Small intestine (tissue), 7 donors: ENCODE measurements around the gene MT1G. TPM values are rescaled to one million over a fixed set of nuclear protein-coding genes. Genes with fewer than 3 reads are reported as not detected.
"Not testable (repeated sequence)": the region's sequence is repeated elsewhere in the genome, so short reads cannot be mapped to it uniquely, and the experiment has no call there.

ENCODE experiments used
- DNase-seq, 2 donors: peaks; one replicate each; pipeline versions ENCODE4 v3.0.0 to v3.0.0-alpha.2; 2013
- FAIRE-seq: peaks from 2 replicates; lab custom pipeline; 2012; peaks lifted over from hg19 to GRCh38; lab: Jason Lieb, UNC
- H3K27ac ChIP-seq, 3 donors: one replicate each; pipeline ENCODE4 v1.5.1; 2013; ENCODE audit warnings: low read length in 2 of 3, mild to moderate bottlenecking in 2 of 3, control low read depth in 1 of 3, inconsistent platforms in 1 of 3, low read depth in 1 of 3, moderate library complexity in 1 of 3
- H3K27me3 ChIP-seq, 3 donors: one replicate each; pipeline ENCODE4 v1.6.1; 2013; ENCODE audit warnings: low read length in 3 of 3, inconsistent platforms in 1 of 3; ENCODE audit not compliant: control insufficient read depth in 3 of 3, insufficient read depth in 3 of 3
- H3K36me3 ChIP-seq, 3 donors: one replicate each; pipeline ENCODE4 v1.6.1; 2013; ENCODE audit warnings: low read length in 3 of 3, inconsistent platforms in 1 of 3, low read depth in 1 of 3, mild to moderate bottlenecking in 1 of 3, moderate library complexity in 1 of 3; ENCODE audit not compliant: control insufficient read depth in 3 of 3, insufficient read depth in 2 of 3
- H3K4me1 ChIP-seq, 3 donors: one replicate each; pipeline ENCODE4 v1.6.1; 2013; ENCODE audit warnings: low read length in 2 of 3, inconsistent platforms in 1 of 3, low read depth in 1 of 3, mild to moderate bottlenecking in 1 of 3, moderate library complexity in 1 of 3; ENCODE audit not compliant: control insufficient read depth in 3 of 3, insufficient read depth in 2 of 3
- H3K4me3 ChIP-seq, 3 donors: one replicate each; pipeline ENCODE4 v1.5.1; 2013; ENCODE audit warnings: low read length in 3 of 3, control low read depth in 1 of 3, inconsistent platforms in 1 of 3, low read depth in 1 of 3, mild to moderate bottlenecking in 1 of 3, moderate library complexity in 1 of 3
- H3K9me3 ChIP-seq, 2 donors: one replicate each; pipeline ENCODE4 v1.6.1; 2013; ENCODE audit warnings: low read depth in 1 of 2, low read length in 1 of 2; ENCODE audit not compliant: control insufficient read depth in 2 of 2, insufficient read depth in 1 of 2
- WGBS, 3 donors: extraction: QIAGEN DNeasy Blood & Tissue Kit; methylation state at CpG; one replicate each; pipeline ENCODE4 v1.1.7; 2013; 5-methylcytosine and 5-hydroxymethylcytosine counted together
- polyA plus RNA-seq, 4 donors: library from polyadenylated mRNA; stranded (reverse) in 3 of 4; unstranded in 1 of 4; fragments of 200-250 nt in 3 of 4; fragments of 120-200 nt in 1 of 4; gene quantifications; one replicate each; pipeline versions ENCODE4 v1.2.1 to v1.2.3, GENCODE V29; 2013
- donor health status: healthy with polysubstance abuse.
- donor health status: control.
- donor health status: control.
- donor health status: Bipolar disorder and iron deficiency.
- donor health status: healthy.

MT1G gene
- polyA plus RNA-seq, 4 donors: 193 to 1,801 (median 342) TPM

DNA sequence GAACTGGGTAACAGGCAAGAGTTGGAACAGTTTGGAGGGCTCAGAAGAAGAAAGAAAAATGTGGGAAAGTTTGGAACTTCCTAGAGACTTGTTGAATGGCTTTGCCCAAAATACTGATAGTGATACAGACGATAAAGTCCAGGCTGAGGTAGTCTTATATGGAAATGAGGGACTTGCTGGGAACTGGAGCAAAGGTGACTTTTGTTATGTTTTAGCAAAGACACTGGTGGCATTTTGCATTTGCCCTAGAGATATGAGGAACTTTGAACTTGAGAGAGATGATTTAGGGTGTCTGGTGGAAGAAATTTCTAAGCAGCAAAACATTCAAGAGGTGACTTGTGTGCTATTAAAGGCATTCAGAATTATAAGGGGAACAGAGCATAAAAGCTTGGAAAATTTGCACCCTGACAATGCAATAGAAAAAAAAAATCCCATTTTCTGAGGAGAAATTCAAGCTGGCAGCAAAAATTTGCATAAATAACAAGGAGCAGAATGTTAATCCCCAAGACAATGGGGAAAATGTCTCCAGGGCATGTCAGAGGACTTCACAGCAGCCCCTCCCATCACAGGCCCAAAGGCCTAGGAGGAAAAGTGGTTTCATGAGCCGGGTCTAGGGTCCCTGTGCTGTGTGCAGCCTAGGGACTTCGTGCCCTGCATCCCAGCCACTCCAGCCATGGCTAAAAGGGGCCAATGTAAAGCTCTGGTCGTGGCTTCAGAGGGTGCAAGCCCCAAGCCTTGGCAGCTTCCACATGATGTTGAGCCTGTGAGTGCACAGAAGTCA lies 46.0 kb downstream of the MT1G start:
- not testable (repeated sequence) for H3K9me3 ChIP-seq, H3K36me3 ChIP-seq, H3K27ac ChIP-seq, DNase-seq, FAIRE-seq, H3K4me1 ChIP-seq, H3K4me3 ChIP-seq
- peaks cover 0 to 28% (median 0%) of the 10 kb centered on the region in 3 donors for H3K27me3 ChIP-seq
- 59 to 72% (median 64%) methylated on average over 4 of the region's 4 CpGs for WGBS, 3 donors

DNA sequence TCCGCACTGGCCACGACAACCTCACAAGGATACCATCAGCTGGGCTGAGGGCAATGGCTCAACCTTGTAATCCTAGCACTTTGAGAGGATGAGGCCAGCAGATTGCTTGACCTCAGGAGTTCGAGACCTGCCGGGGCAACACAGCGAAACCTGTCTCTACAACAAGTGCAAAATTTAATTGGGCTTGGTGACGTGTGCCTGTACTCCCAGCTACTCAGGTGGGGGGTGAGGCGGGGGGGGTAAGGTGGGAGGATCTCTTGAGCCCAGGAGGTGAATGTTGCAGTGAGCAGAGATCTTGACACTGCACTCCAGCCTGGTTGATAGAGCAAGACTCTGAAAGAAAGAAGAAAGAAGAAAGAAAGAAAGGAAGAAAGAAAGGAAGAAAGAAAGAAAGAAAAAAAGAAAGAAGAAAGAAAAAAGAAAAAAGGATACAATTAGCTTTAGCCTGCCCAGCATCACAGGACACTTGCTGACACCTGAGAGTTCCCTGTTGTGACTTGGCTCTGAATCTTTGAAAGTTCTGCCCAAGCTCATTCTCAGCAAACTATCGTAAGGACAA lies 47.4 kb downstream of the MT1G start:
- H3K9me3 ChIP-seq: no peaks in the 10 kb centered on the region
- 83 to 91% (median 83%) methylated on average over 8 of the region's 8 CpGs for WGBS, 3 donors
- FAIRE-seq: no peak
- no peak for DNase-seq
- no peak overlapping the region for H3K4me3 ChIP-seq
- no peak overlapping the region for H3K27ac ChIP-seq
- H3K27me3 ChIP-seq: peaks cover 0 to 22% (median 0%) of the 10 kb centered on the region in 3 donors
- H3K36me3 ChIP-seq: no peaks in the 10 kb centered on the region
- H3K4me1 ChIP-seq: peaks cover 0 to 6% (median 0%) of the 10 kb centered on the region in 3 donors

- Histone ChIP-seq H3K4me3 (no peak overlapping the region), H3K4me1 (peaks cover 0 to 6% (median 0%) of the 10 kb centered on the region in 3 donors), H3K9me3 (no peaks in the 10 kb centered on the region), H3K36me3 (no peaks in the 10 kb centered on the region), H3K27me3 (peaks cover 0 to 22% (median 0%) of the 10 kb centered on the region in 3 donors), H3K27ac (no peak overlapping the region)
- WGBS, 3 donors: 73 to 87% (median 83%) methylated on average over 6 of the region's 6 CpGs
- no peak for FAIRE-seq
- no peak for DNase-seq
These were observed 49.7 kb downstream of the MT1G start for GRCh38 chr16:56618138-56618537.

- H3K27me3 ChIP-seq: peaks cover 0 to 22% (median 0%) of the 10 kb centered on the region in 3 donors
- WGBS, 3 donors: 2 to 9% (median 3%) methylated on average over 24 to 41 of the region's 41 CpGs
- H3K4me1 ChIP-seq: peaks cover 0 to 6% (median 0%) of the 10 kb centered on the region in 3 donors
- no peak for FAIRE-seq
- peak overlapping the region in 2 of 3 donors; percentile 29 to 31 for H3K4me3 ChIP-seq
- no peaks in the 10 kb centered on the region for H3K36me3 ChIP-seq
- peak; percentile 71 to 80 for DNase-seq
- no peaks in the 10 kb centered on the region for H3K9me3 ChIP-seq
- peak overlapping the region in 1 of 3 donors; percentile 59 for H3K27ac ChIP-seq
These were observed 50.4 kb downstream of the MT1G start for GRCh38 chr16:56617212-56618085.

Other genes starting within 250 kb of the MT1G start
- gene AMFR, start 242.5 kb downstream of the MT1G start, polyA plus RNA-seq: 10 to 100 TPM; 55.9 to 75.1 (median 64.8) TPM
- gene NUDT21, start 216.7 kb downstream of the MT1G start, polyA plus RNA-seq: 10 to 100 TPM; 27.5 to 92.4 (median 51.0) TPM
- 10 to 100 TPM in 2 of 4 donors, 1 to 10 TPM in 2; 5.9 to 30.2 (median 12.0) TPM for gene OGFOD1, start 216.5 kb downstream of the MT1G start, polyA plus RNA-seq
- gene BBS2, start 148.0 kb downstream of the MT1G start, polyA plus RNA-seq: 10 to 100 TPM; 14.3 to 32.1 (median 20.0) TPM
- gene MT4, start 103.0 kb downstream of the MT1G start, polyA plus RNA-seq: not detected
- 1 to 10 TPM in 1 of 4 donors, under 1 TPM in 1, not detected in 2; 0.72 to 5.4 TPM for gene MT3, start 78.5 kb downstream of the MT1G start, polyA plus RNA-seq
- 100 to 1,000 TPM; 133 to 464 (median 194) TPM for gene MT2A, start 59.5 kb downstream of the MT1G start, polyA plus RNA-seq
- 100 to 1,000 TPM in 2 of 4 donors, 10 to 100 TPM in 2; 75.0 to 194 (median 119) TPM for gene MT1E, start 42.3 kb downstream of the MT1G start, polyA plus RNA-seq
- 100 to 1,000 TPM in 1 of 4 donors, 10 to 100 TPM in 1, 1 to 10 TPM in 2; 3.5 to 106 (median 8.6) TPM for gene MT1M, start 35.4 kb downstream of the MT1G start, polyA plus RNA-seq
- 100 to 1,000 TPM in 1 of 4 donors, 10 to 100 TPM in 2, 1 to 10 TPM in 1; 1.3 to 240 (median 21.3) TPM for gene MT1A, start 29.4 kb downstream of the MT1G start, polyA plus RNA-seq
- gene MT1B, start 16.2 kb downstream of the MT1G start, polyA plus RNA-seq: not detected
- gene MT1F, start 10.1 kb downstream of the MT1G start, polyA plus RNA-seq: 100 to 1,000 TPM in 1 of 4 donors, 10 to 100 TPM in 3; 13.4 to 189 (median 29.1) TPM
- gene MT1H, start 1.7 kb upstream of the MT1G start, polyA plus RNA-seq: 100 to 1,000 TPM in 1 of 4 donors, 10 to 100 TPM in 2, 1 to 10 TPM in 1; 3.6 to 930 (median 62.8) TPM
- gene MT1X, start 14.4 kb upstream of the MT1G start, polyA plus RNA-seq: 100 to 1,000 TPM in 3 of 4 donors, 10 to 100 TPM in 1; 93.7 to 776 (median 195) TPM
- 10 to 100 TPM; 14.1 to 32.1 (median 22.3) TPM for gene NUP93, start 62.1 kb upstream of the MT1G start, polyA plus RNA-seq
- under 1 TPM in 2 of 4 donors, not detected in 2; 0.04 TPM for gene SLC12A3, start 197.1 kb upstream of the MT1G start, polyA plus RNA-seq